Anterior cingulate cortex (tissue), 58 donors: ENCODE measurements around the gene KIRREL3.
"Not testable (repeated sequence)": the region's sequence is repeated elsewhere in the genome, so short reads cannot be mapped to it uniquely, and the experiment has no call there.

ENCODE experiments used
- DNase-seq, 58 donors: peaks; one replicate each; lab custom pipeline; 2025; lab: John Stamatoyannopoulos, UW

Gene KIRREL3

DNA sequence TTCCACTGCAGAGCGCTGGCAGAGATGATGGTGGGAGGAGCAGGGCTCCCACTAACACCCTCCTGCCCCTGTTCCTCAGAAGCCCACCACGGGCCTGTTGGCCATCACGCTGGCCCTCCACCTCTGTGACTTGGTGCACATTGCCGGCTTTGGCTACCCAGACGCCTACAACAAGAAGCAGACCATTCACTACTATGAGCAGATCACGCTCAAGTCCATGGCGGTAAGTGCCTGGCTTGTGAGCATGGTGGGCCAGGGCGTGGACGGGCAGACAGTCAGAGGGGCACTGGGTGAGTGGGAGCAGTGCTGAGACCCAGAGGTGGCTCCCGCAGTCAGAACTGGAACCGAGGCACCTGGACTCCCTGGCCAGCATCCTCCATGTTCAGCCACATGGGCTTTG lies 587.1 kb downstream of the KIRREL3 start:
- no peak for DNase-seq

DNA sequence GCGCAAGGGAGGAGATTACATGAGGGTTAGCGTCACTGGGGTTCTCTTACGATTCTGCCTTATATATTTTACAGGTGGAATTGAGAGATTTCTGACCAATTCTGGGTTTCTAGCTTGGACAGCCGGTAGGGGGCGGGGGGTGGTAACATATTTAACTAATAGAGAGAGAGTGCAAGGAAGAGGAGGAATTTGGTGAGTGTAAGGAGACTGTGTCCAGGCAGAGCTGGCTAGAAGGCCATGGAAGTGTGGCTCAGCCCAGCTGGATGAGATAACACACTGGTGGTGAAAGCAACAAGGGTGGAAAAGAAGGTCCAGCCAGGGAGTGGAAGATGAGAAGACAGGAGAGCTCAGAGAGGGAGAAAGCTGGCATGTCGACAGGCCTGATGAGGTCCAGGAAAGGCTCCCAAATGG lies 588.6 kb downstream of the KIRREL3 start:
- DNase-seq: no peak

DNA sequence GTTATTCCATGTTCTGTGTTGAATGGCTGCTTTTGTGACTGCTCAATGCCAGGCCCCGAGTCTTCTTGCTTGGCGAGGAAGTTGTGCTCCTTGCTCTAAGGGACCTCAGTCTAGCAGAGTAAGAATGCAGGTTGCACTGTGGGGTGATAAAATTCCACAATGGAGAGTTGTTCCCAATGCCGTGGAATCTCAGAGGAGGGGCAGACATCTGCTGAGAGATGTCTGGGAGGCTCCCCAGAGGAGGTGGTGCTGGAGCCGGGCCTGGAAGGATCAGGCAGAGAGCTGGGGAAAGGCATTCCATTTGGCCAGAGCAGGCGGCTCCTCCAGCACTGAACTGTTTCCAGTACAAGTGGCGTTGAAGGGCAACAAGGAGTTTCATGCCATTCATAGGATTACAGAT lies 589.9 kb downstream of the KIRREL3 start:
- no peak for DNase-seq

DNA sequence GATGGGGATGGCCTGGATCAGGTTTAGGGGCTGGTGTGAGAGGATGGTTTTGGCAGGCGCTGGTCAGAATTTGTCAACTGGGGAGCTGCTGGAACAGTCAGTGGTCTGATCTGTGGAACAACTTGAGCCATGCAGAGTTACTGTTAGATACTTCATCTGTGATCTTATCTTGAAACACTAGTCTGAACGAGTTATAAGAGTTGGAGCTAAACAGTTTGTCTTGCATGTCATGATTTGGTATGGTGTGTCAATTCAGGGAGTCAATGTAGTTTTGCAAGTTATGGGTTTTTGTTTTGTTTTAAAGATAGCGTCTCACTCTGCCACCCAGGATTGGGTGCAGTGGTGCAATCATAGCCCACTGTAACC lies 591.0 kb downstream of the KIRREL3 start:
- DNase-seq: no peak

DNA sequence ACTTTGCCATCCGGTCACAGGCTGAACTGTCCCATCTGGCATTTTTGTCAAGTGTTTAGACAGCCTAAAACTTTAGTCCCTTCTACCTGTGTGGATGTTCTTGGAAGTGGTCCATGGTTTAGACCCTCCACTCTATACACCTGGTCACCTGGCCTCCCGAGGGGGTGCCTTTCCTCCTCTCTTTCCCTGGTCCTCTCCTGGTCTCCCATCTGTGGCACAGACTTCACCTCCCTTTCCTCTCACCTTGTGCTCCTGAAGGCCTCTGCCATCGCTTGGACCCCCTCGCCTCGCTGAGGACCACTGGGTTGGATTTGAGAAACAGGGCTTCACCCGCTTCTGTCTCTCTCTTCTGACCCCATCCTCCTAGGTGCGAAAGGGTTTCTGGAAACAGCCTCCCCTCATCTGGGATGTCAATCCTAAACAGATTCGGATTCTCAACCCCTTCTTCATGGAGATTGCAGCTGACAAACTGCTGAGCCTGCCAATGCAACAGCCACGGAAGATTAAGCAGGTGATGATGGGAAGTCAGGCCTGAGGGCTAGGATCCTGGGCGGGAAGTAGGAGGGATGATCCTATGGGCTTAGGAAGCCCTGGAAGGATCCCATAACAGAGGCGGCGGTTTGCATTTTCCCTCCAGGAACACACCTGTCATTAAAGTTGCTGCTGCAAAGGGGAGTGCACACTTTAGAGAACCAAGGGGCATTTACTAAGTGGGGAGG lies 591.5 kb downstream of the KIRREL3 start:
- DNase-seq: no peak

DNA sequence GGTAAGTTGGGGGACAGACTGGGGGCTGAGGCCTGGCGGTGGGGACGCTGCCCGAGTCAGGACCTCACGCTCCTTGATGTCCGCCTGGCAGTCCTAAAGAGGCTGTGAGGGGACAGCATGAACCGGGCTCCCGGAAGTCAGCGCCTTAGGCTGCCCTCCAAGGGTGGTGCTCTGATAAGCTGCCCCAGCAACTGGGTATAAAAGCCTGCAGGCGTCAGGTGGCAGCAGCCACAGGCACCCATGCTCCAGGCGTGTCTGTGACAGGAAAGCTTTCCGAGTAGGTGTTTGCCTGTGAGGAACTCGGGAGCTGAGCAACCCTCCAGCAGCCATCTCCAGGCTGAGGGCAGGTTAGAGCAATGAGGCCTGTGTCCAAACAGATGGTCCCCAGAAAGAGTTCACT lies 592.1 kb downstream of the KIRREL3 start:
- no peak for DNase-seq

DNA sequence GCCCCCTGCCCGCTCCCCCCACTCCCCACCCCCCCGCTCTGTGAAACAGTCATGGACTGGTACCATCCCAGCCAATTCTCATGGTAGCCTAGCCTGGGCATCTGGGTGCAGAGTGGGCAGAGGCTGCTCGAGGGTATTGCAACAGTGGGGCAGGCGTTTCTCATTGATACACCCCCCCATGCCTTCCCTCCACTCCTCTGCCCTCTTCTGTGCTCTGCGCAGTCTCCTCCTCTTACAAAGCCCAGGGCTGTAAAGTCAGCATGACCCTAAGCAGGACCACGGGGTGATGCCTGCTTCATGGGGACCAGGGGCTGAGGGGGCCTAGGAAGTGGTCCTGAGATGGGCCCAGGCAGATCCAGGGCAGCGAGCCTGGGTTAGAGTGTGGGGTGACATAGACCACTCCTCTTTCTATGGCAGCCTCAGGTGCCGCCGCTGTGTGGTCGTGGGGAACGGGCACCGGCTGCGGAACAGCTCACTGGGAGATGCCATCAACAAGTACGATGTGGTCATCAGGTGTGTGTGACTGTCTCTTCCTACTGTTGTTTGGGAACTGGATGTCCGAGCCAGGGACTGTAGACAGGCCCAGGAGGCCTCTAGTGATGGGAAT lies 592.8 kb downstream of the KIRREL3 start:
- no peak for DNase-seq

DNA sequence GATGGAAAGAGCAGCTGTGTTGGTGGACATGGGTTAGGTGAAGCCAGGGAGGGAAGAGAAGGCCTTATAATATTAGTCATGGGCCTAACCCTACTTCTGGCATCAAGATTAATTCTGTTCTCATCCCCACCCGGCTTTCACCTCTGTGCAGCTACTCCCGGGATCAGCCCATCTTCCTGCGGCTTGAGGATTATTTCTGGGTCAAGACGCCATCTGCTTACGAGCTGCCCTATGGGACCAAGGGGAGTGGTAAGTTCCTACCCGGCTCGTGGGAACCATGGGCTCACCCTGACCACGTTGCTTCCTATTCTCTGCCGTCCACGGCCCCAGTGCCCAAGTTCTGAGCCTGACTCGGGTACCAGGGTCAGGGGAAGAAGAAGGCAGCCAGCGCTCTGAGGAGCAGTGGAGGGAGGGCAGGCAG lies 593.5 kb downstream of the KIRREL3 start:
- no peak for DNase-seq

DNA sequence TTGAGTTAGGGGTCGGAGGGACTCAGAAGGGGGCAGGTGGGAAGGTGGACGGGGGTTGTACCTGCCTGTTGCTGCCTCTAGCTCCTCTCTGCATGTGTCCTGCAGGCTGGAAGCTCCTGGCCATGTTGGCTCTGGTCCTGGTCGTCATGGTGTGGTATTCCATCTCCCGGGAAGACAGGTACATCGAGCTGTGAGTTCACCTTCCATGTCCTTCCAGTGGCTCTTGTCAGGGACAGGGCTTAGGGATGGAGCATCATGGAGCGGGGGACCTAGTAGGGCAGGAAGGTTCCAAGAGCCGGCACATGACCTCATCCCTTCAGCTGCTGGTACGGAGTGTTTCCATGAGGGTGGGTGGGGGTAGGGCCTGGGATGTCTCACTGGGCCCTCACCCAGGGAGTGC lies 594.2 kb downstream of the KIRREL3 start:
- peak in 2 of 58 donors; percentile 21 to 34 for DNase-seq

DNA sequence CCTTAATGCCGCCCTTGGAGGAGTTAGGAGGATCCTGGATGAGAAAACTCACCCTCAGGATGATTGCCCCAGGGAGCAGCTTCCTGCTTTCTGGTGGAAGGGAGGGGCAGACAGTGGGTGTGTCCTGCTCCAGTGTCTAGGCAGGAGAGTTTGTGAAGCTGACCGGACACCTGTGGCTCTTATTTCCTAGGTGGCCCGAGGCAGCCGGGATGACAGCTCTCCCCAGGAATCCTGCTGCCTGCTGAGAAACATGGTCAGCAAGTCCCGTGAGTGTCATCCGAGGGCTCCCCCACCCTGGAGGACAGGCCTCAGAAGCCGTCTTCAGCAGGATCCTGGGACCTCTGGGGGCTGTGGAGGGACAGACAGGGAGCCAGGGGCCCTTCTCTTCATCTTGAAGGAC lies 594.7 kb downstream of the KIRREL3 start:
- DNase-seq: no peak

DNA sequence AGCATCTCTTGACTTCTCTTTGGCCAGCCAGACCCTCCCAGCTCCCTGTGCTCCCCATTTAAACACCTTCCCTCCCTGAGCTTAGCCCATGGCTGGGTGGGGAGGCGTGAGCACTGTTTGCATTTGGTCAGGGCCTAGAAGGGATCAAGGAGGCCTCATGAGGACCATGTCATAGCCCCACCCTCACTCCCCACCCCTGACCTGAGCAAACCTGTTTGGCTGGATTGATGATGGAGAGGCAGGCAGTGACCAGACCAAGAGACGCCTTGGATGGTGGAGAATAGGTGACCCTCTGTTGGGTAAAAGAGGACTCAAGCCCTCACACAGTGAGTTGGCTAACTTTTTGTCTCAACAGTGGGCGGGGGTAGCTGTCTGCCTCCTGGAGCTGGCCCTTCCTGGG lies 595.2 kb downstream of the KIRREL3 start:
- DNase-seq: no peak

DNA sequence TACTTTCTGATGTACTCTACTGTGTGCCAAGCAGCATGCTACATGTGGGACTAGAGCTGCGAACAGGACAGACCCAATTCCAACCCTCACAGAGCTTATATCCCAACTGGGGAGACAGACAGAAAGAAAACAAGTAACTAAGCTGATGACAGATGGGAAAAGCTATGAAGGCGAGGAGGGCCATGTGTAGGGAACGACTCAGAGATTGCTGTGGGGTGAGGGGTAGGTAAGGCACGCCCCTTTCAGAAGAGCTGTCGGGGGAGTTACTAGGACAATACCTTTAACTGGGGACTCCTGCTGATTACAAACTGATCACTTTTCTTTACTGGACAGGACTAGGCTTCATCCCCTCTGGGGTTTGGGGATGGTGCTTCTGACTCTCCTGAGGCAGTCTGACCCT lies 596.2 kb downstream of the KIRREL3 start:
- DNase-seq: no peak

DNA sequence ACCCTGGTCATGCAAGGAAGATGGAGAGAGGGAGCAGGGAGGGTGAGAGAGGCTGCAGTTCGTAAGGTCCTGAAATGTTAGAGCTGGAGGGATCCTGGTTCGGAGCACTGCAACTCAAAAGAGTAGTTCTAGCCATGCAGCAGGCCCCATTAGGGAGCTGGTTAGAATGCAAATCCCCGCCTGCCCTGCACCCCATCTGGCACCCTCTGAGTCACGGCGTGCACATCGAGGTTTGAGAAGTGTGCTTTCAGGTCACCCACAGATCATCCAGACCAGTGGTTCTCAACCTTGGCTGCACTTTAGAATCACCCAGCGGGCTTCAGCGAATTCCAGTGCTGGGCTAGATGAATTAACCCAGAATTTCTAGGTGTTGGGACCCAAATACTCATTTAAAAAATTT lies 596.9 kb downstream of the KIRREL3 start:
- no peak for DNase-seq

DNA sequence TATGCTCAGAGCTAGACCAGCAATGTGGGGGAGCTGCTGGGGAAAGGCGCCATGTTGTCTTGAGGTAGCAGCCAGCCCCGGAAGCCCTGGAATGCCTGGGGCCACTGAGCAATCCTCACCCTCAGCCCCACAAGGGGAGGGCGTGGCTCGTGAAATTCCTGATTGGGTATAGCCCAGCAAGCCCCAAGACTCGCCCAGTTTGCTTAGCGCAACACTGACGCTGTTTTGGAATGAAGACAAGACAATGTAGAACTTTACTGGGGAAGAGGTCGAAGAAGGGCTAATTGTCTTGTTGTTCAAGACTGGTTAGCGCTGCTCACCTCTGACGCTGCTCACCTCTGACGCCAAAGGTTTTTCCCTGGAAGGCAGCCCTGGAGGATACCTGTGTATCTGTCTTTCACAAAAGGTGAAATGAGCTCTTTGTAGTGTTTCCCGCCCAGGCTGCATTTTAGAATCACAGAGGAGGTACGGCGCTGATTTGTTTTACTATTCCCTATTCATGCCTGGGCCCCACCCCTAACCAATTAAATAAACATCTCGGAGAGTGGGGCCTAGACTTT lies 597.5 kb downstream of the KIRREL3 start:
- no peak for DNase-seq

DNA sequence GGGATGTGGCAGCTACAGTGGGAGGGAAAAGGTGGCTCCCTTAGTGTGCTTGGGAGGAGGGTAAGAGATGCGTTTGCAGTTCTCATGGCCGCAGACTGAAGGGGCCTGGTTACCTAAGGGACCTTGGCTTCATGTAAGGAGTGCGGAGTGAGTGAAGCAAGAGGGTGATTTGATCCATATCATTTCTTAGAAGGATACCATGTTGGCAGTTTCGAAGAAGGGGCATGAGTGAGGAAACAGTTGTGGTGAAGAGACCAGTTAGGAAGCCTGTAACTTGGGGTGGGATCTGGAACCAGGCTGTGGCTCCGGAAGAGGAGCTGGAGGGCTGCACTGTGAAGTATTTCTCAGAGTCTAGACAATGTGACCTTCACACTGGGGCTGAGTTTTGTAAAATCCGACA lies 600.1 kb downstream of the KIRREL3 start:
- DNase-seq: no peak

DNA sequence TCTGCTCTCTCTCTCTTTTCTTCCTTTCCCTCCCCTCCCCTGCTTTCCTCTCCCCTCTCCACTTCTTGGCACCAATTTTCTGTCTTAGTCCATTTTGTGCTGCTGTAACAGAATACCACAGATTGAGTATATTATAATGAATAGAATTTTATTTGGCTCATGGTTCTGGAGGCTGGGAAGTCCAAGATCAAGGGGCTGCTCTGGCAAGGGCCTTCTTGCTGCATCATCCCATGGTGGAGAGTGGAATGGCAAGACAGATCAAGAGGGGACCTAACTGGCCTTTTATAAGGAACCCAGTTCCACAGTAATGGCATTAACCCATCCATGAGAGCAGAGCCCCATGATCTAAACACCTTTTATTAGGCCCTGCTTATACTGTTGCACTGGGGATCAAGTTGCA lies 600.6 kb downstream of the KIRREL3 start:
- DNase-seq: no peak

DNA sequence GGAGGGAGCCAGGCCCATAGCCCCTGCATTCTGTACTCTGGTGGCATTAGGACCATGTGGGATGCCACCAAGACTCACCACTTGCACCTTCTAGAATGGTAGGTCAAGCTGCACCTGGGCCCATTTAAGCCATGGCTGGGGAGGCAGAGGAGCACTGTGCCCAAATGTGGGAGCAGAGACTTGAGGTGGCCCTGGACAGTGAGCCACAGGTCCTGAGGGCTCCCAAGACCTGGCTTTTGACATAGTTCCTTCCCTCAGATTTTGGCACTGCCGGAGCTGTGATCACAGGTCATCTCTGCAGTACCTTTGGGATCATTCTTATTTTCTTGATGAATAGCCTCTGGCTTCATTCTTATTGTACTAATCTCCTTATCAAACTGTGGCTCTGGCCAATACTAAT lies 601.8 kb downstream of the KIRREL3 start:
- no peak for DNase-seq

DNA sequence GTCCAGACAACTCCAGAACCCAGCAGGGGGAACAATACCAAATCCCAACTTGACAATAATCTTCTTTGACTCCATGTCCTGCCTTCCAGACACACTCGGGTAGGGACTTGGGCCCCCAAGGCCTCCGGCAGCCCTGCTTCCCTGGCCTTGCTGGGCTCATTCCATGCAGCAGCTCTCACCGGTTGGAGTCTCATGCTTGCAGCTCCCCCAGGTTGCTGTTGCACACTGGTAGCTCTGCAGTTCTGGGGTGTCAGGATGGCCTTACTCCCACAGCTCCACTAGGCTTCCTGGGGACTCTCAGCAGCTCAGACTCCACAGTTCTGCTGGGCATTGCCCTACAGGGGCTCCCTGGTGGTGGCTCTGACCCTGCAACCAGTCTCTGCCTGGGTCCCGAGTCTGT lies 602.3 kb downstream of the KIRREL3 start:
- DNase-seq: no peak

DNA sequence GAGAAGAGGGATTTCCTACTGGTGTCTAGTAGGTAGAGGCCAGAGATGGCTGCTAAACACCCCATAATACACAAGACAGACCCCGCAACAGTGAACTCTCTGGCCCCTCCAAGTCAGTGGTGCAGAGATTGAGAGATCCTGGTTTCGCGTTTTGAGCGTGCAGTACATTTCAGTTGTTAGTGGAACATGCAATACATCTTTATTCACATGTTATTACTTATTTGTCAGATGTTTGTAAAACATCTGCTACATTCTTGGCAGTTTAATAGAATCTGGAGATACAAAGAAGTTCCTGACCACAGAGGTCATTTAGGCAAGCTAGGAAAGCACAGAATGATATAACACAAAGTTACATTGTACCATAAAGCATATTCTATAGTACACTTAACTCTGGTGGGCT lies 603.6 kb downstream of the KIRREL3 start:
- DNase-seq: no peak

DNA sequence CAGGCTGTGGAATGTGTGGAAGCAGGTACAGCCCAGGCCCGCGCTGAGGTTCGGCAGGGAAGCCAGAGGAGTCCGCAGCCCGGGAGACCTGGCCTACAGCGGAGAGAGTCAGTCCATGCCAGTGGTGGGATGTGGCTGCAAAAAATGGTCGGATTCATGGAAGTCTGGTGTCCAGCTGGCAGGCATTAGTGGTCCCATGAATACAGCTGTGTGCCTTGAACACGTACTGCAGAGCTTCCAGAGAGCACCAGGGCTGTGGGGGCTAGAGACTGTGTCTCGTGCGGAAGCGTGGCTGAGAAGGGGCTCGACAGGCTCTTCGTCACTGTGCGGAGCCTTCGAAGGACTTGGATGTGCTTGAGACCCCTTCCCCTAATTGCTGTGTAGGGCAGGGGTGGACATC lies 604.3 kb downstream of the KIRREL3 start:
- DNase-seq: not testable (repeated sequence)

DNA sequence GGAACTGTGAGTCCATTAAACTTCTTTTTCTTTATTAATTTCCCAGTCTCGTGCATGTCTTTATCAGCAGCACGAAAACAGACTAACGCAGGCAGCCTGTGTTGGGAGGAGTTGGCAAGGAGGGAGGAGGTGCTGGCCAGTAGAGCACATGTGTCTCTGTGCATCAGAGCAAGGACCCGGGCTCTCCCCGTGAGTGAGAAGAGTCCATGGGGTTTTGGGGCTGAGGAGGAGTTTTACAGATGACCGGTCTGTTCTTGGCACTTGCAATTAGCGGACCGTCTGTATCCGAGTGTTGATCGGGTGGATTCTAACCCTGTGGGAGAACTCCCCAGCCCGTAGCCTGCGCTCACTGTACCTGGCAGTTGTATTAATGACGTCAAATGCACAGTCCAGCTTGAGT lies 604.8 kb downstream of the KIRREL3 start:
- DNase-seq: not testable (repeated sequence)

DNA sequence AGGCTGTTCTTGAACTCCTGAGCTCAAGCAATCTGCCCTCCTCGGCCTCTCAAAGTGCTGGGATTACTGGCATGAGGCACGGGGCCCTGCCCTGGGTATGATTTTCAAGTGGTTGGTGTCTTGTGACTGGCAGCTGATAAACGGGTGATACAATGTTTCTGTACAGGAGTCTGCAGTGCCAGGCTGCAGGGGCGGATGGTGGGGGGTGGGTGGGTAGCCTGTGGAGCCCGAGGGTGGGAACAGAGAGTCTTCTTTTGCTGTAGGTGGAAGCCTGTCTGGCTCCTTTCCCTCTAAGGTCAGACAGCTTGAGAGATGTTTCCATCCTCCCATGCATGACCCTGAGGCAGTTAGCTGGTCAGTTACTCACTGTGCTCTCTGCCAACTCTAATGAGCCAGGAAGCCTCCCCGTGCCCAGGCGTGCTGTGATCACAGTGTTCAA lies 605.9 kb downstream of the KIRREL3 start:
- peak in 15 of 58 donors; percentile 11 to 68 (median 30) for DNase-seq
